GM23338 (cell line): ENCODE measurements around the gene PDE4D. TPM values are rescaled to one million over a fixed set of nuclear protein-coding genes. Genes with fewer than 3 reads are reported as not detected.

ENCODE experiments used
- ATAC-seq: fragments of 200-7000 bp; cut with Tn5 transposase; 3 replicates; pipeline ENCODE4 v1.9.1; 2020
- DNase-seq: peaks from one replicate; pipeline ENCODE4 v3.0.0-alpha.2; 2015; ENCODE audit warnings: low spot score
- H2AFZ ChIP-seq: fragments of 200-600 bp; sonication (generic); 2 replicates; pipeline ENCODE4 v1.8.0; 2016; ENCODE audit warnings: antibody characterized with exemption, mild to moderate bottlenecking, moderate library complexity
- H3F3A ChIP-seq: fragments of 200-600 bp; sonication (generic); replicated peaks from 2 replicates; pipeline ENCODE4 v1.8.0; 2017; ENCODE audit warnings: antibody characterized with exemption, mixed run types, low read depth
- H3K27ac ChIP-seq: fragments of 200-600 bp; sonication (generic); 2 replicates; pipeline ENCODE4 v1.6.1; 2016; ENCODE audit warnings: low read depth
- H3K27me3 ChIP-seq: fragments of 200-600 bp; sonication (generic); 2 replicates; pipeline ENCODE4 v1.8.0; 2016; ENCODE audit warnings: mild to moderate bottlenecking, mixed run types, moderate library complexity; ENCODE audit not compliant: insufficient read depth
- H3K36me3 ChIP-seq: fragments of 200-600 bp; sonication (generic); 2 replicates; pipeline ENCODE4 v1.8.0; 2016; ENCODE audit warnings: mild to moderate bottlenecking; ENCODE audit not compliant: insufficient read depth
- H3K4me1 ChIP-seq: fragments of 200-600 bp; sonication (generic); 2 replicates; pipeline ENCODE4 v1.8.0; 2016; ENCODE audit warnings: mild to moderate bottlenecking, moderate library complexity; ENCODE audit not compliant: insufficient read depth
- H3K4me2 ChIP-seq: fragments of 200-600 bp; sonication (generic); 2 replicates; pipeline ENCODE4 v1.7.1; 2017; ENCODE audit warnings: mixed run types
- H3K4me3 ChIP-seq: fragments of 200-600 bp; sonication (generic); 2 replicates; pipeline ENCODE4 v1.6.1; 2016; ENCODE audit warnings: mixed run types
- H3K79me2 ChIP-seq: fragments of 200-600 bp; sonication (generic); replicated peaks from 2 replicates; pipeline ENCODE4 v1.8.0; 2017; ENCODE audit warnings: mild to moderate bottlenecking; ENCODE audit not compliant: insufficient read depth
- H3K9me2 ChIP-seq: fragments of 200-600 bp; sonication (generic); 2 replicates; pipeline ENCODE4 v1.8.0; 2017; ENCODE audit not compliant: insufficient read depth
- H4K20me1 ChIP-seq: fragments of 200-600 bp; sonication (generic); replicated peaks from 2 replicates; pipeline ENCODE4 v1.8.0; 2017; ENCODE audit warnings: mild to moderate bottlenecking; ENCODE audit not compliant: insufficient read depth
- H3K27ac Mint-ChIP-seq: 2 replicates; pipeline ENCODE4 v1.8.0; 2020; ENCODE audit warnings: inconsistent platforms, mild to moderate bottlenecking, moderate library complexity, mixed read lengths
- H3K27me3 Mint-ChIP-seq: 3 replicates; pipeline ENCODE4 v1.8.0; 2022; ENCODE audit warnings: low read depth, mild to moderate bottlenecking, moderate library complexity, mixed read lengths, inconsistent platforms; ENCODE audit not compliant: insufficient read depth, poor library complexity
- H3K36me3 Mint-ChIP-seq: 3 replicates; pipeline ENCODE4 v1.8.0; 2021; ENCODE audit warnings: low read depth, mild to moderate bottlenecking, inconsistent platforms, moderate library complexity, mixed read lengths
- H3K4me1 Mint-ChIP-seq: 3 replicates; pipeline ENCODE4 v1.8.0; 2020; ENCODE audit warnings: mild to moderate bottlenecking, inconsistent platforms, mixed read lengths
- H3K4me3 Mint-ChIP-seq: 3 replicates; pipeline ENCODE4 v1.8.0; 2021; ENCODE audit warnings: moderate library complexity, mild to moderate bottlenecking, inconsistent platforms, mixed read lengths
- H3K9me3 Mint-ChIP-seq: 3 replicates; pipeline ENCODE4 v1.8.0; 2020; ENCODE audit warnings: moderate library complexity, mild to moderate bottlenecking, inconsistent platforms, mixed read lengths
- CREB1 ChIP-seq: fragments of 250-450 bp; sonication (Bioruptor Pico); IDR thresholded peaks from 2 replicates; pipeline ENCODE4 v1.5.0; 2020; ENCODE audit warnings: low read depth, mild to moderate bottlenecking, moderate library complexity
- EZH2 ChIP-seq: fragments of 200-600 bp; sonication (generic); IDR thresholded peaks from one replicate; pipeline ENCODE4 v1.8.0; 2017; ENCODE audit warnings: antibody characterized with exemption, mild to moderate bottlenecking, low read depth; ENCODE audit not compliant: unreplicated experiment
- EZH2phosphoT487 ChIP-seq: fragments of 200-600 bp; sonication (generic); IDR thresholded peaks from one replicate; pipeline ENCODE4 v1.8.1; 2018; ENCODE audit warnings: antibody characterized with exemption; ENCODE audit not compliant: unreplicated experiment
- JUNB ChIP-seq: IDR thresholded peaks from one replicate; pipeline ENCODE4 v1.6.1; 2016; ENCODE audit warnings: antibody characterized with exemption; ENCODE audit not compliant: unreplicated experiment
- NANOG ChIP-seq: IDR thresholded peaks from 2 replicates; pipeline ENCODE4 v1.6.1; 2016; ENCODE audit warnings: antibody characterized with exemption, borderline replicate concordance
- POLR2AphosphoS5 ChIP-seq: IDR thresholded peaks from 2 replicates; pipeline ENCODE4 v1.6.1; 2016; ENCODE audit warnings: antibody characterized with exemption, low read depth
- STAT1 ChIP-seq: IDR thresholded peaks from one replicate; pipeline ENCODE4 v1.6.1; 2016; ENCODE audit warnings: antibody characterized with exemption; ENCODE audit not compliant: unreplicated experiment
- ZNF114 ChIP-seq: fragments of 250-450 bp; sonication (Bioruptor Pico); IDR thresholded peaks from 2 replicates; pipeline ENCODE4 v1.5.0; 2020; ENCODE audit warnings: mild to moderate bottlenecking, moderate library complexity
- ZNF331 ChIP-seq: fragments of 250-450 bp; sonication (Bioruptor Pico); IDR thresholded peaks from 2 replicates; pipeline ENCODE4 v1.5.0; 2020; ENCODE audit warnings: low read depth, mild to moderate bottlenecking, moderate library complexity
- polyA plus RNA-seq: library from polyadenylated mRNA; unstranded; fragments of >200 nt; fragmentation: Nextera tagmentation; extraction: Ambion mirVana; gene quantifications from 2 replicates; pipeline ENCODE4 v1.2.1, GENCODE V29; 2016
- total RNA-seq: library from RNA; depleted of rRNA; stranded (reverse); fragments of >200 nt; shearing (Covaris generic); gene quantifications from 2 replicates; pipeline ENCODE4 v1.2.3, GENCODE V29; 2014
- TF ChIP-seq, protein P1 (sequence below): IDR thresholded peaks from one replicate; pipeline ENCODE4 v1.6.1; 2018; ENCODE audit warnings: antibody characterized with exemption; ENCODE audit not compliant: unreplicated experiment
- TF ChIP-seq, protein P2 (sequence below), 2 experiments: fragments of 200-600 bp in 1 of 2; sonication (generic) in 1 of 2; conservative IDR thresholded peaks; 2 replicates each; pipeline versions ENCODE4 v1.5.1 to v1.6.1; 2016 to 2017; ENCODE audit warnings: antibody characterized with exemption in 2 of 2, low read depth in 2 of 2, mild to moderate bottlenecking in 2 of 2, moderate library complexity in 1 of 2
- TF ChIP-seq, protein P3 (sequence below): IDR thresholded peaks from 2 replicates; pipeline ENCODE4 v1.6.1; 2016; ENCODE audit warnings: antibody characterized with exemption

The PDE4D gene
- total and polyA plus RNA-seq, 2 experiments from 2014 or later, result 2.1 to 4.7 TPM

GRCh38 chr5:59446356-59446755 lies 447.2 kb downstream of the PDE4D start:
- H3K27ac Mint-ChIP-seq, result no peak overlapping the region
- Histone ChIP-seq H3K27me3 (no peaks in the 10 kb centered on the region), H3K27ac (no peak overlapping the region), H3F3A (no peaks in the 10 kb centered on the region), H3K4me2 (no peak overlapping the region), H4K20me1 (no peaks in the 10 kb centered on the region), H2AFZ (no peak overlapping the region), H3K4me3 (no peak overlapping the region), H3K79me2 (no peaks in the 10 kb centered on the region), H3K4me1 (no peaks in the 10 kb centered on the region), H3K36me3 (no peaks in the 10 kb centered on the region), H3K9me2 (peaks cover 3% of the 10 kb centered on the region; the same call in 1 of the 2 replicates)
- H3K9me3 Mint-ChIP-seq, result no peaks in the 10 kb centered on the region
- no peaks in the 10 kb centered on the region for H3K36me3 Mint-ChIP-seq
- no peak overlapping the region for H3K4me3 Mint-ChIP-seq
- no peaks in the 10 kb centered on the region; the same call in 2 of the 3 replicates for H3K4me1 Mint-ChIP-seq
- TF ChIP-seq CREB1 (no peak), EZH2phosphoT487 (no peak), ZNF114 (CRISPR knock-in tag) (no peak), EZH2 (no peak), ZNF331 (CRISPR knock-in tag) (no peak), STAT1 (no peak), POLR2AphosphoS5 (no peak), NANOG (no peak)
- TF ChIP-seq, protein P1, sequence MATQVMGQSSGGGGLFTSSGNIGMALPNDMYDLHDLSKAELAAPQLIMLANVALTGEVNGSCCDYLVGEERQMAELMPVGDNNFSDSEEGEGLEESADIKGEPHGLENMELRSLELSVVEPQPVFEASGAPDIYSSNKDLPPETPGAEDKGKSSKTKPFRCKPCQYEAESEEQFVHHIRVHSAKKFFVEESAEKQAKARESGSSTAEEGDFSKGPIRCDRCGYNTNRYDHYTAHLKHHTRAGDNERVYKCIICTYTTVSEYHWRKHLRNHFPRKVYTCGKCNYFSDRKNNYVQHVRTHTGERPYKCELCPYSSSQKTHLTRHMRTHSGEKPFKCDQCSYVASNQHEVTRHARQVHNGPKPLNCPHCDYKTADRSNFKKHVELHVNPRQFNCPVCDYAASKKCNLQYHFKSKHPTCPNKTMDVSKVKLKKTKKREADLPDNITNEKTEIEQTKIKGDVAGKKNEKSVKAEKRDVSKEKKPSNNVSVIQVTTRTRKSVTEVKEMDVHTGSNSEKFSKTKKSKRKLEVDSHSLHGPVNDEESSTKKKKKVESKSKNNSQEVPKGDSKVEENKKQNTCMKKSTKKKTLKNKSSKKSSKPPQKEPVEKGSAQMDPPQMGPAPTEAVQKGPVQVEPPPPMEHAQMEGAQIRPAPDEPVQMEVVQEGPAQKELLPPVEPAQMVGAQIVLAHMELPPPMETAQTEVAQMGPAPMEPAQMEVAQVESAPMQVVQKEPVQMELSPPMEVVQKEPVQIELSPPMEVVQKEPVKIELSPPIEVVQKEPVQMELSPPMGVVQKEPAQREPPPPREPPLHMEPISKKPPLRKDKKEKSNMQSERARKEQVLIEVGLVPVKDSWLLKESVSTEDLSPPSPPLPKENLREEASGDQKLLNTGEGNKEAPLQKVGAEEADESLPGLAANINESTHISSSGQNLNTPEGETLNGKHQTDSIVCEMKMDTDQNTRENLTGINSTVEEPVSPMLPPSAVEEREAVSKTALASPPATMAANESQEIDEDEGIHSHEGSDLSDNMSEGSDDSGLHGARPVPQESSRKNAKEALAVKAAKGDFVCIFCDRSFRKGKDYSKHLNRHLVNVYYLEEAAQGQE, result no peak
- TF ChIP-seq, protein P2, sequence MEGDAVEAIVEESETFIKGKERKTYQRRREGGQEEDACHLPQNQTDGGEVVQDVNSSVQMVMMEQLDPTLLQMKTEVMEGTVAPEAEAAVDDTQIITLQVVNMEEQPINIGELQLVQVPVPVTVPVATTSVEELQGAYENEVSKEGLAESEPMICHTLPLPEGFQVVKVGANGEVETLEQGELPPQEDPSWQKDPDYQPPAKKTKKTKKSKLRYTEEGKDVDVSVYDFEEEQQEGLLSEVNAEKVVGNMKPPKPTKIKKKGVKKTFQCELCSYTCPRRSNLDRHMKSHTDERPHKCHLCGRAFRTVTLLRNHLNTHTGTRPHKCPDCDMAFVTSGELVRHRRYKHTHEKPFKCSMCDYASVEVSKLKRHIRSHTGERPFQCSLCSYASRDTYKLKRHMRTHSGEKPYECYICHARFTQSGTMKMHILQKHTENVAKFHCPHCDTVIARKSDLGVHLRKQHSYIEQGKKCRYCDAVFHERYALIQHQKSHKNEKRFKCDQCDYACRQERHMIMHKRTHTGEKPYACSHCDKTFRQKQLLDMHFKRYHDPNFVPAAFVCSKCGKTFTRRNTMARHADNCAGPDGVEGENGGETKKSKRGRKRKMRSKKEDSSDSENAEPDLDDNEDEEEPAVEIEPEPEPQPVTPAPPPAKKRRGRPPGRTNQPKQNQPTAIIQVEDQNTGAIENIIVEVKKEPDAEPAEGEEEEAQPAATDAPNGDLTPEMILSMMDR (conservative IDR thresholded peaks at IDR 0.05; ENCODE audit: low read depth in 2 of 2), result no peak
- H3K27me3 Mint-ChIP-seq, result no peaks in the 10 kb centered on the region
- ATAC-seq (no peak), DNase-seq (no peak)

DNA sequence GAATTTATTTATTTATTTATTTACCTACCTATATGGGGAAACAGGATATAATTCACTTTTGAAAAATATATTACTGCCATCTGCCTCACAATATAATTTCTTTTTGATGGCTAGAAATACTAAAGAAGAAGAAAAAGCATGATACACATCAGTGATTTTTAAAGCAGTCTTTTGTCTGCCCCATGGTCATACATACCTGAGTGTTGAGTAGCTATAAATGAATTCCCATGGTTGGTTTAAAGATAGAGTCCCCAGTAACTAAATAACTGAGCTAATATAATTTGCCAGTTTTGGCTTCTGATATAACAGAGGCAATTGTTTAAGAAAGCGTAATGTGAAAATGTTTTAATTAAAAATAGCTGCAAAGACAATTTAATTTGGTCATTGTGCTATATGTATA lies 447.8 kb downstream of the PDE4D start:
- no peak for TF ChIP-seq STAT1
- TF ChIP-seq, protein P3, sequence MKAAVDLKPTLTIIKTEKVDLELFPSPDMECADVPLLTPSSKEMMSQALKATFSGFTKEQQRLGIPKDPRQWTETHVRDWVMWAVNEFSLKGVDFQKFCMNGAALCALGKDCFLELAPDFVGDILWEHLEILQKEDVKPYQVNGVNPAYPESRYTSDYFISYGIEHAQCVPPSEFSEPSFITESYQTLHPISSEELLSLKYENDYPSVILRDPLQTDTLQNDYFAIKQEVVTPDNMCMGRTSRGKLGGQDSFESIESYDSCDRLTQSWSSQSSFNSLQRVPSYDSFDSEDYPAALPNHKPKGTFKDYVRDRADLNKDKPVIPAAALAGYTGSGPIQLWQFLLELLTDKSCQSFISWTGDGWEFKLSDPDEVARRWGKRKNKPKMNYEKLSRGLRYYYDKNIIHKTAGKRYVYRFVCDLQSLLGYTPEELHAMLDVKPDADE, result no peak
- TF ChIP-seq JUNB, result no peak
- TF ChIP-seq, protein P1, result no peak
- no peak for TF ChIP-seq NANOG
- Histone ChIP-seq H3K79me2 (no peaks in the 10 kb centered on the region), H3K4me1 (no peaks in the 10 kb centered on the region), H2AFZ (no peak overlapping the region), H3K36me3 (no peaks in the 10 kb centered on the region), H3K4me2 (no peak overlapping the region), H3F3A (no peaks in the 10 kb centered on the region), H3K27ac (no peak overlapping the region), H3K9me2 (peaks cover 2% of the 10 kb centered on the region; the same call in 1 of the 2 replicates), H3K27me3 (no peaks in the 10 kb centered on the region), H4K20me1 (no peaks in the 10 kb centered on the region), H3K4me3 (no peak overlapping the region)
- Mint-ChIP-seq H3K4me3 (no peak overlapping the region), H3K27me3 (no peaks in the 10 kb centered on the region), H3K36me3 (no peaks in the 10 kb centered on the region), H3K4me1 (no peaks in the 10 kb centered on the region; the same call in 2 of the 3 replicates), H3K9me3 (no peaks in the 10 kb centered on the region), H3K27ac (no peak overlapping the region)
- DNase-seq (no peak), ATAC-seq (no peak)
